Measurements from ENCODE around the gene APIP.
"Not testable (repeated sequence)": the region's sequence is repeated elsewhere in the genome, so short reads cannot be mapped to it uniquely, and the experiment has no call there.

The APIP gene

DNA sequence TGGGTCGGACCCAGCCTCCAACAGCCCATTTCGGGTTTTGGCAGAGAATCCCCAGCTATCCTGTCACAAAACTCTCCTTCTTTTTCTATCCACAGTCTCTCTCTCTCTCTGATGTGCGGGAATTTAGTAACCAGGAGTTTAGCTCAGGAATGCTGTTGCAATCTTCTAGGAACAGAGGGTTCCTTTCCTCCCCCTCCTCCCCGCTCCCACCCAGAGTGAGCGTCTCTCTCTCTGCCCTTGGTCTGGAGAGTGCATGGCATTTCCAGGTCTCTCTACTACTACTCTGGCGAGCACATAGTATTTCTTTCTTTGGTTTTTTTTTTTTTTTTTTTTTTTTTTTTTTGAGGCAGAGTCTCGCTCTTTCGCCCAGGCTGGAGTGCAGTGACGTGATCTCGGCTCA is 17.7 kb downstream of the APIP start:
- ChIA-PET CTCF (interaction anchor here (0.6 to 2.1 kb wide), 5 partner anchors 12 to 358 kb away, joined by 3 to 8 read pairs (median 4); no protein-coding TSS in a partner anchor), POLR2A (interaction anchor here (1.4 kb wide), 1 partner anchor 17 kb away, joined by 4 read pairs; no protein-coding TSS in a partner anchor)
- TF ChIP-seq TARDBP (IDR thresholded peaks at IDR 0.05) (no peak), FOXA1 (IDR thresholded peaks at IDR 0.05) (no peak), FOXK2 (IDR thresholded peaks at IDR 0.05) (no peak), NFRKB (IDR thresholded peaks at IDR 0.05) (no peak), ELF4 (IDR thresholded peaks at IDR 0.05) (no peak), LEF1 (IDR thresholded peaks at IDR 0.05; ENCODE audit: borderline replicate concordance) (no peak), FOXM1 (IDR thresholded peaks at IDR 0.05; ENCODE audit: borderline replicate concordance) (no peak), SUZ12 (IDR thresholded peaks at IDR 0.05) (no peak), ARNT (IDR thresholded peaks at IDR 0.05) (no peak), CTBP1 (IDR thresholded peaks at IDR 0.05; ENCODE audit: borderline replicate concordance) (no peak), ZNF384 (IDR thresholded peaks at IDR 0.05) (no peak), SP1 (IDR thresholded peaks at IDR 0.05) (no peak), L3MBTL2 (conservative IDR thresholded peaks at IDR 0.05) (no peak), BHLHE40 (IDR thresholded peaks at IDR 0.05; ENCODE audit: borderline replicate concordance) (no peak)
- TF ChIP-seq, protein P1, sequence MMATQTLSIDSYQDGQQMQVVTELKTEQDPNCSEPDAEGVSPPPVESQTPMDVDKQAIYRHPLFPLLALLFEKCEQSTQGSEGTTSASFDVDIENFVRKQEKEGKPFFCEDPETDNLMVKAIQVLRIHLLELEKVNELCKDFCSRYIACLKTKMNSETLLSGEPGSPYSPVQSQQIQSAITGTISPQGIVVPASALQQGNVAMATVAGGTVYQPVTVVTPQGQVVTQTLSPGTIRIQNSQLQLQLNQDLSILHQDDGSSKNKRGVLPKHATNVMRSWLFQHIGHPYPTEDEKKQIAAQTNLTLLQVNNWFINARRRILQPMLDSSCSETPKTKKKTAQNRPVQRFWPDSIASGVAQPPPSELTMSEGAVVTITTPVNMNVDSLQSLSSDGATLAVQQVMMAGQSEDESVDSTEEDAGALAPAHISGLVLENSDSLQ (IDR thresholded peaks at IDR 0.05), result no peak
- no peak for DNase-seq (ENCODE audit: extremely low spot score)

DNA sequence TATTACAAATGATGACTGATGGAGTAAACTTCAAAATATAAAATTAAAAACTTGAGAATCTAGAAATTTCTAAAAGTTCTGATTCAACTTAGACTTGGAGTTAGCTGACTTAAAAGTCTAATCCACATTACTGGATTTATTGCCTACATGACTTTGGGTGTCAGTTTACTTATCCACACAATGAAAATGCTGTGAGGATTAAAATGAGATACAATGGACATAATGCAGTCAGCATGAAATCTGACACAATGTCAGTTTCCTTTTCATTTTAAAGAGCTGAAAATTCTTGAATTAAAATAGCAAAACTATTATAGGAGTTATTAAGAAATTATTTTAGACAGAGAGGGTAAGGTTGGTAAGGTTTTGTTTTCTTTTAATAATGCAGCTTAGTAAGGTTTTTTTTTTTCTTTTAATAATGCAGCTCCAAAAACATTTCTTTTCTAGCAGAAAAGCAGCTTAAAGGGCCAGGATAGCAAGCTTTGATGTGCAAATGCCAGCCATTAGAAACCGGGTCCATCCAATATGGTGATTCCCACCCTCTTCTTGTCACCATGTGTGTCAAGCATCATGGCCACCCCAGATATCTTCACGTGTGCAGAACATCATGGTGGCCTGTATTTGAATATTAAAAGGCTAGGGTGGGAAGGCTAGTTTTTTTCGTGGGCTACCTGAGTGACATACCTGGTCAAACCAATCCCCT is 18.9 kb downstream of the APIP start:
- no peak for TF ChIP-seq SUZ12 (IDR thresholded peaks at IDR 0.05)
- no peak for TF ChIP-seq ARNT (IDR thresholded peaks at IDR 0.05)
- no peak for TF ChIP-seq FOXM1 (IDR thresholded peaks at IDR 0.05; ENCODE audit: borderline replicate concordance)
- TF ChIP-seq, protein P1 (IDR thresholded peaks at IDR 0.05), result no peak
- no peak for TF ChIP-seq FOXK2 (IDR thresholded peaks at IDR 0.05)
- TF ChIP-seq CTBP1 (IDR thresholded peaks at IDR 0.05; ENCODE audit: borderline replicate concordance), result no peak
- no peak for TF ChIP-seq NFRKB (IDR thresholded peaks at IDR 0.05)
- no peak for TF ChIP-seq FOXA1 (IDR thresholded peaks at IDR 0.05)
- no peak for TF ChIP-seq SP1 (IDR thresholded peaks at IDR 0.05)
- TF ChIP-seq BHLHE40 (IDR thresholded peaks at IDR 0.05; ENCODE audit: borderline replicate concordance), result no peak
- no peak for TF ChIP-seq TARDBP (IDR thresholded peaks at IDR 0.05)
- no peak for TF ChIP-seq L3MBTL2 (conservative IDR thresholded peaks at IDR 0.05)
- TF ChIP-seq HDGF (IDR thresholded peaks at IDR 0.05; ENCODE audit: borderline replicate concordance), result no peak
- no peak for TF ChIP-seq LEF1 (IDR thresholded peaks at IDR 0.05; ENCODE audit: borderline replicate concordance)
- no peak for TF ChIP-seq ELF4 (IDR thresholded peaks at IDR 0.05)
- no peak for TF ChIP-seq ZNF384 (IDR thresholded peaks at IDR 0.05)
- ChIA-PET POLR2A (interaction anchor here (1.2 kb wide), 1 partner anchor 18 kb away, joined by 5 read pairs; the partner anchor contains the start of genes APIP and PDHX), CTCF (interaction anchor here (0.8 kb wide), 1 partner anchor 37 kb away, joined by 3 read pairs; no protein-coding TSS in a partner anchor)
- DNase-seq (ENCODE audit: extremely low spot score), result no peak

DNA sequence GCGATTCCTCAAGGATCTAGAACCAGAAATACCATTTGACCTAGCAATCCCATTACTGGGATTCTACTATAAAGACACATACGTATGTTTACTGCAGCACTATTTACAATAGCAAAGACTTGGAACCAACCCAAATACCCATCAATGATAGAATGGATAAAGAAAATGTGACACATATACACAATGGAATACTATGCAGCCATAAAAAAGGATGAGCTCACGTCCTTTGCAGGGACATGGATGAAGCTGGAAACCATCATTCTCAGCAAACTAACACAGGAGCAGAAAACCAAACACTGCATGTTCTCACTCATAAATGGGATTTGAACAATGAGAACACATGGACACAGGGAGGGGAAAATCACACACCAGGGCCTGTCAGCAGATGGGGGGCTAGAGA is 20.0 kb downstream of the APIP start:
- CTCF ChIA-PET; POLR2A ChIA-PET; DNase-seq (ENCODE audit: extremely low spot score): not testable (repeated sequence)

DNA sequence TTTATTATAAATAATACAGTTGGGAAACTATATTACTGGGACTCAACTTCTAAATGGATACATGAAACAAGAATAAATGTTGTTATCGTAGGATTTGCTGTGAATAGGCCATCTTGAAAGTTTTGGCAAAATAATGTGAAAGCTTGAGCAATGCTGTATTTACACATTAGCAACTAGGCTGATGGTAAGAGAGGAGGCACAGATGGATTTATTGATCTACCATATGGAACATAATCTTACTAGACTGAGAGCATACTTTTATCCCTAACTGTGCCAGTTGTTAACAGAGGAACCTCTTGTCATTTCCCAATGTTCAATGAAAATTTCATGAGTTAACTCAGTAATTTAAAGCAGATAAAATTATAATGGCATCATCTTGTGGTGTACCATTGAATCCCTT is 22.8 kb downstream of the APIP start:
- DNase-seq (ENCODE audit: extremely low spot score), result no peak
- ChIA-PET CTCF (interaction anchor here (0.7 kb wide), 1 partner anchor 9 kb away, joined by 3 read pairs; no protein-coding TSS in a partner anchor), POLR2A (no interaction called here)
- no peak for TF ChIP-seq LEF1 (IDR thresholded peaks at IDR 0.05; ENCODE audit: borderline replicate concordance)
- TF ChIP-seq, protein P1 (IDR thresholded peaks at IDR 0.05), result no peak
- no peak for TF ChIP-seq HDGF (IDR thresholded peaks at IDR 0.05; ENCODE audit: borderline replicate concordance)
- TF ChIP-seq BHLHE40 (IDR thresholded peaks at IDR 0.05; ENCODE audit: borderline replicate concordance), result no peak
- TF ChIP-seq TARDBP (IDR thresholded peaks at IDR 0.05), result no peak
- no peak for TF ChIP-seq NFRKB (IDR thresholded peaks at IDR 0.05)
- TF ChIP-seq SP1 (IDR thresholded peaks at IDR 0.05), result no peak
- TF ChIP-seq L3MBTL2 (conservative IDR thresholded peaks at IDR 0.05), result no peak
- no peak for TF ChIP-seq ZNF384 (IDR thresholded peaks at IDR 0.05)
- TF ChIP-seq FOXA1 (IDR thresholded peaks at IDR 0.05), result no peak
- TF ChIP-seq ARNT (IDR thresholded peaks at IDR 0.05), result no peak
- no peak for TF ChIP-seq CTBP1 (IDR thresholded peaks at IDR 0.05; ENCODE audit: borderline replicate concordance)
- no peak for TF ChIP-seq ELF4 (IDR thresholded peaks at IDR 0.05)
- TF ChIP-seq SUZ12 (IDR thresholded peaks at IDR 0.05), result no peak
- TF ChIP-seq FOXK2 (IDR thresholded peaks at IDR 0.05), result no peak
- TF ChIP-seq FOXM1 (IDR thresholded peaks at IDR 0.05; ENCODE audit: borderline replicate concordance), result no peak

DNA sequence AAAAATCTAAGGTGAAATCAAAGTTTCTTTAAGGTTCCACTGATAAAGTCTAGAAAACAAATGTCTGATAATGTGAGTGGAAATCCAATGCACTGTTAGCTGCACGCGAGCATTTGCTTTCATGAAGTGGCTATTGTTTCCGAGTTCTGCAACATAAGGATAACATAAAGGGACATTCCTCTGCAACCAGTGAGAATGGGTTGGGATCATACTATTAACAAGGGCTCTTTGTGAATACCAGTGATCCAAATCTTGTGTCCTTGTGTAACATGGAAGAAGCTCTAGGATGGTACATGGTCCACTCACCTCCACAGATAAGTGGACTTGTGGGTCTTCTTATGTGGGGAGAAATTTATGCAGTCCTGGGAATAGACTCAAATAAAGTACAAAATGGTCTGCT is 24.6 kb downstream of the APIP start:
- POLR2A ChIA-PET, result no interaction called here
- TF ChIP-seq FOXK2 (IDR thresholded peaks at IDR 0.05), result no peak
- no peak for TF ChIP-seq TARDBP (IDR thresholded peaks at IDR 0.05)
- no peak for TF ChIP-seq LEF1 (IDR thresholded peaks at IDR 0.05; ENCODE audit: borderline replicate concordance)
- TF ChIP-seq HDGF (IDR thresholded peaks at IDR 0.05; ENCODE audit: borderline replicate concordance), result no peak
- no peak for TF ChIP-seq ELF4 (IDR thresholded peaks at IDR 0.05)
- TF ChIP-seq ZNF384 (IDR thresholded peaks at IDR 0.05), result no peak
- TF ChIP-seq SUZ12 (IDR thresholded peaks at IDR 0.05), result no peak
- TF ChIP-seq CTBP1 (IDR thresholded peaks at IDR 0.05; ENCODE audit: borderline replicate concordance), result no peak
- no peak for TF ChIP-seq ARNT (IDR thresholded peaks at IDR 0.05)
- no peak for TF ChIP-seq FOXA1 (IDR thresholded peaks at IDR 0.05)
- no peak for TF ChIP-seq BHLHE40 (IDR thresholded peaks at IDR 0.05; ENCODE audit: borderline replicate concordance)
- no peak for TF ChIP-seq FOXM1 (IDR thresholded peaks at IDR 0.05; ENCODE audit: borderline replicate concordance)
- TF ChIP-seq, protein P1 (IDR thresholded peaks at IDR 0.05), result no peak
- TF ChIP-seq L3MBTL2 (conservative IDR thresholded peaks at IDR 0.05), result no peak
- no peak for TF ChIP-seq SP1 (IDR thresholded peaks at IDR 0.05)
- TF ChIP-seq NFRKB (IDR thresholded peaks at IDR 0.05), result no peak
- CTCF ChIA-PET, result no interaction called here
- DNase-seq (ENCODE audit: extremely low spot score), result no peak

Measured in HEK293T (cell line).